ENCODE results near the gene ZSCAN16. TPM values are rescaled to one million over a fixed set of nuclear protein-coding genes. Genes with fewer than 3 reads are reported as not detected.
A peak's percentile ranks its signal among the peaks of the same experiment; 100 is the strongest.
"Not testable (repeated sequence)": the region's sequence is repeated elsewhere in the genome, so short reads cannot be mapped to it uniquely, and the experiment has no call there.

The ZSCAN16 gene
- 10 to 100 TPM in 3 of 4 donors, 1 to 10 TPM in 1; 6.5 to 14.0 (median 10.8) TPM for polyA plus RNA-seq (ENCODE audit: insufficient read length in 4 of 4)

GRCh38 chr6:28124350-28124970, at the start of gene ZSCAN16:
TSS of gene ZSCAN16 (plus strand) at chr6:28124609. CDS start at chr6:28125444, 835 bp downstream.
- DNase-seq (ENCODE audit: low read depth in 4 of 4, low spot score in 3 of 4): peak in 3 of 4 donors; percentile 56 to 77 (median 67)

DNA sequence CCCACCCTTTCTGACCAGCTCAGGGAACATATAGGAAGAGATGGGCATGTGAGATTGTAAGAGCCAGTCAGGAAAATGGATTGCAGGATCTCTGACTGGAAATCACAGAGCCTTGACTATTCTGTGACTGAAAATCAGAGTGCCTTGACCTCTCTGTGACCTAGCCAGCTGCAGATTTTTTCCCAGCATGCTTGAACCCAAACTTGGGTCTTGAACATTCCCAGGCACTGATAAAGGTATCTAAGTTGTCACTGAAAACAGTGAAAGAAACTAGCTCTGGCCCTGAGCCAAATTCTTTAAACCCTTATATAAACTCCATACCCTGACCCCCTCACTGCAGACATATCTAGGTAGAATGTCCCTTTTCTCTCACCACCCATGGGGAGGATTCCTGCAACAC, 46.4 kb upstream of the ZSCAN16 start:
- DNase-seq (ENCODE audit: low read depth in 4 of 4, low spot score in 3 of 4): no peak

- DNase-seq (ENCODE audit: low read depth in 4 of 4, low spot score in 3 of 4): no peak
Observed at GRCh38 chr6:28078836-28079235, 45.6 kb upstream of the ZSCAN16 start.

DNA sequence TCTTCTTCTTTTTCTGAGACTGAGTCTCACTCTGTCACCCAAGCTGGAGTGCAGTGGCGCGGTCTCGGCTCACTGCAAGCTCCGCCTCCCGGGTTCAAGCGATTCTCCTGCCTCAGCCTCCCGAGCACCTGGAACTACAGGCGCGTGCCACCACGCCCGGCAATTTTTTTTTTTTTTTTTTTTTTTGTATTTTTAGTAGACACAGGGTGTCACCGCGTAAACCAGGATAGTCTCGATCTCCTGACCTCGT, 44.1 kb upstream of the ZSCAN16 start, which contains the start of gene ZNF165:
ZNF165 (plus strand) TSS at position 188 of the 250 bp plus-strand sequence. CDS start 4,913 bp downstream, outside the sequence.
- DNase-seq (ENCODE audit: low read depth in 4 of 4, low spot score in 3 of 4): not testable (repeated sequence)

GRCh38 chr6:28080631-28081485, 43.6 kb upstream of the ZSCAN16 start:
- peak; percentile 96 to 99 (median 96) for DNase-seq (ENCODE audit: low read depth in 4 of 4, low spot score in 3 of 4)

DNA sequence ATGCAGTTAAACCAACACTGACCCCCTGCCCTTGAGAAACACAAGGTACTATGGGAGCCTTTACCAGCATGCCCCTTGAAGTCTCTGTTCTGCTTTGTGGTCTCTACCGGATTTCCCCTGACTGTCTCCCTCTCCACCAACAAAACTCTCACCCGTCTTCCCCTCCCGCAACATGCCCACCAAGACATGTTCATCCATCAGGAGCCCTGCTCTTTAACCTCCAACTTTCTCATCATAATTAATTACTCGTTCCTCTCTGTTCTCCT, 43.0 kb upstream of the ZSCAN16 start:
- no peak for DNase-seq (ENCODE audit: low read depth in 4 of 4, low spot score in 3 of 4)

GRCh38 chr6:28082939-28083338, 41.5 kb upstream of the ZSCAN16 start:
- no peak for DNase-seq (ENCODE audit: low read depth in 4 of 4, low spot score in 3 of 4)

GRCh38 chr6:28089054-28089453, 35.4 kb upstream of the ZSCAN16 start:
- DNase-seq (ENCODE audit: low read depth in 4 of 4, low spot score in 3 of 4): no peak

DNA sequence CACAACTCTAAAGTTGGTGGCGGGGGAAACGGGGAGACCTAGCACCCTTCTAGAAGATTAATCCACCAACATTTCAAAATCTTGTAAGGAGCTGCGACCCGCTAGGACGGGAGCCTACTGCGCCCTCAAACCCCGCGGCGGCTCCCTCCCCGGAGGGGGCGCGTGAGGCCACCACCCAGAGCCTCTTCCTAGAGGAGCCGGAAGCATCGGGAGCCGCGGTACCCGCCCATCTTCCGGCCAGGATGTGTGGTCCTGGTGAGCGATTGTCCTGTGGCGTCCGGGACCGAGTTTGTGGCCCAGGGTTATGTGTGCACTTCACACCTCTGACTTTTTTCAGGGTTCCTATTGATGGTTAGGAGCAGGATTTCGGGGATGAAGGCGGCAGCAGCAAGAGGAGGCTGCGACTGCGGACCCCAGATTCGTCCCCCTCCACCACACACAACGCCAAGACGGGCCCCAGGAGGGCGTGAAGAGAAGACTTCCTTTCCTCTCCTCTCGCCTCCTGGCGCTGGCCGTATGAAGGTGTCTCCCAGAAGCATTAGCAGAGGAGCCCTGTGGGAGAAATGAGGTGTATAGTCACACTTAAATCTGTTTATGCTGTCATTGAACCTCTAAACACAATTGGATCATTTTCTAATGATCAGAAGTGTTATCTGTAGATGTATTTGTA, 33.4 kb upstream of the ZSCAN16 start:
- no peak for DNase-seq (ENCODE audit: low read depth in 4 of 4, low spot score in 3 of 4)

DNA sequence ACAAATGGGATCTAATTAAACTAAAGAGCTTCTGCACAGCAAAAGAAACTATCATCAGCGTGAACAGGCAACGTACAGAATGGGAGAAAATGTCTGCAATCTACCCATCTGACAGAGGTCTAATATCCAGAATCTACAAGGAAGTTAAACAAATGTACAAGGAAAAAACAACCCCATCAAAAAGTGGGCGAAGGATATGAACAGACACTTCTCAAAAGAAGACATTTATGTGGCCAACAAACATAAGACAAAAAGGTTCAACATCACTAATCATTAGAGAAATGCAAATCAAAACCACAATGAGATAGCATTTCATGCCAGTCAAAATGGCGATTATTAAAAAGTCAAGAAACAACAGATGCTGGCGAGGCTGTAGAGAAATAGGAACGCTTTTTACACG, 22.2 kb upstream of the ZSCAN16 start:
- not testable (repeated sequence) for DNase-seq (ENCODE audit: low read depth in 4 of 4, low spot score in 3 of 4)

DNA sequence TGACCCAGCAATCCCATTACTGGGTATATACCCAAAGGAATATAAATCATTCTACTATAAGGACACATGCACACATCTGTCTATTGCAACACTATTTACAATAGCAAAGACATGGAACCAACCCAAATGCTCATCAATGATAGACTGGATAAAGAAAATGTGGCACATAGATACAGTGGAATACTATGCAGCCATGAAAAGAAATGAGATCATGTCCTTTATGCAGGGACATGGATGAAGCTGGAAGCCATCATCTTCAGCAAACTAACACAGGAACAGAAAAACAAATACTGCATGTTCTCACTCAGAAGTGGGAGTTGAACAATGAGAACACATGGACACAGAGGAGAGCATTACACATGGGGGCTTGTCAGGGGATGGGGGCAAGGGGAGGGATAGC, 21.7 kb upstream of the ZSCAN16 start:
- DNase-seq (ENCODE audit: low read depth in 4 of 4, low spot score in 3 of 4): not testable (repeated sequence)

GRCh38 chr6:28104392-28105244, 19.8 kb upstream of the ZSCAN16 start:
- peak; percentile 62 to 75 (median 72) for DNase-seq (ENCODE audit: low read depth in 4 of 4, low spot score in 3 of 4)

GRCh38 chr6:28105245-28105639, 19.2 kb upstream of the ZSCAN16 start:
- DNase-seq (ENCODE audit: low read depth in 4 of 4, low spot score in 3 of 4): no peak

DNA sequence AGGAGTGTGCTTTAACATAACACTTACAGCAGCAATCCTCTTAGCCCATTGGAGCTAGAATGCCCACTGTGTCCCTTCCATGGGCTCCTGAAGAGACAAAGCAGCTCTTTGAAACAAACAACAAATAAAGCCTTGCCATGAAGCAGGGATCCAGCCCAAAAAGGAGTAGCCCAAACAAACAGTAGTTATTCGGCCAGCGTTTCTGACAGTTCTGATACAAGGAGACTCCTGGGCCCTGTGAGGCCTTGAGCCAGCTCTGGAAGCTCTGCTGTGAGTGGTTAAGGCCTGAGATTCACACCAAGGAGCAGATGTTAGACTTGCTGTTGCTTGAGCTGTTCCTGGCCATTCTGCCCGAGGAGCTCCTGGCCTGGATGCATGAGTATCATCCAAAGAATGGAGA, 16.9 kb upstream of the ZSCAN16 start:
- DNase-seq (ENCODE audit: low read depth in 4 of 4, low spot score in 3 of 4): no peak

GRCh38 chr6:28111964-28112363, 12.4 kb upstream of the ZSCAN16 start:
- DNase-seq (ENCODE audit: low read depth in 4 of 4, low spot score in 3 of 4): no peak

DNA sequence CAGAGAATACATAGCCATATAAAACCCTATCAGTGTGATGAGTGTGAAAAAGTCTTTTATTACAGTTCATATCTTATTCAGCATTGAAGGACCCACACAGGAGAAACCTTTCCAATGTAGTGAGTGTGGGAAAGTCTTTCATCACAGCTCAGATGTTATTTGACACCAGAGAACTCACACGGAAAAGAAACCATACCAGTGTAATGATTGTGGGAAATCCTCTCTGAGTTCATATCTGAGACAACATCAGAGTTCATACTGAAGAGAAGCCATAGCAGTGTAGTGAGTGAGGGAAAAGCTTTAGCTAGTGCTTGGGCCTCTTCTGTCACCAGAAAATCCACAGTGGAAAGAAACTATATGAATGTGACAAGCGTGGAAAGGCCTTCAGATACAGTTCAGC, 8.6 kb upstream of the ZSCAN16 start:
- no peak for DNase-seq (ENCODE audit: low read depth in 4 of 4, low spot score in 3 of 4)

GRCh38 chr6:28117386-28118050, 6.9 kb upstream of the ZSCAN16 start:
- DNase-seq (ENCODE audit: low read depth in 4 of 4, low spot score in 3 of 4): no peak

DNA sequence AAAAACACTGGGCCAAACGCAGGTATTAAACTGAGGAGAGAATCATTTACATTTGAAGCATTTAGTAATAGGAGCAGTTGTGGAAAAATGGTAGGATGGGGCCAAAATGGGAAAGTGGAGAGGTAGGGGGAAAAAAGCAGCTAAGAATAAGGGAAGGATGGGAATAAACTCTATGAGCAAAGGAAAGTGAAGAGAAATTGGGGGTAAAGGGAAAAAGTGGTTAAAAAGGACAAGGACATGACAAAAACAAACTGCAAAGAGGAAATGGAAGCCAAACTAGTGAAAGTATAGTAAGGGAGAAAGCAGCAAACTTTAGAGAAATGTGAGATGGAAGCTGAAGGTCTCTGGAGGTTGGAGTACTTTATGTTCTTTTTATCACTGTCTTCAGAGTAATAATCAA, 6.2 kb upstream of the ZSCAN16 start:
- DNase-seq (ENCODE audit: low read depth in 4 of 4, low spot score in 3 of 4): no peak

- no peak for DNase-seq (ENCODE audit: low read depth in 4 of 4, low spot score in 3 of 4)
Observed at GRCh38 chr6:28121876-28122275, 2.5 kb upstream of the ZSCAN16 start.

- not testable (repeated sequence) for DNase-seq (ENCODE audit: low read depth in 4 of 4, low spot score in 3 of 4)
Observed at GRCh38 chr6:28122283-28122682, 2.1 kb upstream of the ZSCAN16 start.
